ENCODE results near the gene SAPCD2.
"Not testable (repeated sequence)": the region's sequence is repeated elsewhere in the genome, so short reads cannot be mapped to it uniquely, and the experiment has no call there.

Gene SAPCD2, protein sequence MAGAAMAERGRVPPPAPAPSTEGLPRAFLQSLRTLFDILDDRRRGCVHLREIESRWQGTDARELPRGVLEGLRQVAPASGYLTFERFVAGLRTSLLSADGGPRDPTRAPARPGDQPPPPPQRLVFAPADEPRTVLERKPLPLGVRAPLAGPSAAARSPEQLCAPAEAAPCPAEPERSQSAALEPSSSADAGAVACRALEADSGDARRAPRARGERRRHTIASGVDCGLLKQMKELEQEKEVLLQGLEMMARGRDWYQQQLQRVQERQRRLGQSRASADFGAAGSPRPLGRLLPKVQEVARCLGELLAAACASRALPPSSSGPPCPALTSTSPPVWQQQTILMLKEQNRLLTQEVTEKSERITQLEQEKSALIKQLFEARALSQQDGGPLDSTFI

GRCh38 chr9:137070201-137070905 lies at the start of gene SAPCD2:
SAPCD2 (minus strand) TSS chr9:137070557; CDS start chr9:137070460, 97 bp downstream.
- peak; percentile 86 to 89 for DNase-seq

- not testable (repeated sequence) for DNase-seq
These were observed 47.8 kb upstream of the SAPCD2 start for GRCh38 chr9:137118092-137118603.

- no peak for DNase-seq
These were observed 46.9 kb upstream of the SAPCD2 start for GRCh38 chr9:137117269-137117731.

DNA sequence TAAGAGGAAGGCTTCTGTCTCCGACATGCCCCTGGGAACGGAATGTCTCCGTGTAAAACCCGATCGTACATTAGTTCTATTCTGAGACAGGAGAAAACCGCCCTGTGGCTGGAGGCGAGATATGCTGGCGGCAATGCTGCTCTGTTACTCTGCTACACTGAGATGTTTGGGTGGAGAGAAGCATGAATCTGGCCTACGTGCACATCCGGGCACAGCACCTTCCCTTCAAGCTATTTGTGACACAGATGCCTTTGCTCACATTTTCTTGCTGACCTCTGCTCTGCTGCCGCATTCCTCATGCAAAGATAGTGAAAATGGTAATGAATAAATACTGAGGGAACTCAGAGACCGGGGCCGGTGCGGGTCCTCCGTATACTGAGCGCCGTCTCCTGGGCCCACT lies 46.4 kb upstream of the SAPCD2 start:
- no peak for DNase-seq

DNA sequence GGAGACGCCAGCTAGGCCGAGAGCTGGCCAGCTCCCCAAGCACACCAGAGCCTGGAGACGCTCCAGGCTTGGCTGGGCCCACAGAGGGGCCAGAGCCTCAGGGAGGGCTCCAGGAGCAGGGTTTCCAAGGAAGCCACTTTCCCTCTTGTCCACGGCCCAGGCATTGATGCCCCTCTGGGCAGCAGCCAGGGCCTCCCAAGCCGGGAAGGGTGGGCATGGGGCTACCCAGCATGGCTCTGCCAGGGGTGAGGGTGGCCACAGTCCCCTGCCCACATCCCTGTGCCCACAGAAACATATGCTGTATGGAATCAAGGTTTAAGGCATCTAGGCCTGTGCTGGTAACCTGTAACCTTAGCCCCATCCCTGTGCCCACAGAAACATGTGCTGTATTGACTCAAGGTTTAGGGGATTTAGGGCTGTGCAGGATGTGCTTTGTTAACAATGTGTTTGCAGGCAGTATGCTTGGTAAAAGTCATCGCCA lies 45.7 kb upstream of the SAPCD2 start:
- DNase-seq = no peak

GRCh38 chr9:137115394-137116026 lies 45.2 kb upstream of the SAPCD2 start:
- no peak for DNase-seq

- peak; percentile 67 to 82 for DNase-seq
These were observed 44.4 kb upstream of the SAPCD2 start, which contains the start of gene DPP7 for GRCh38 chr9:137114613-137115393. DPP7 (minus strand) TSS chr9:137114733; CDS start chr9:137114713, 20 bp downstream.

DNA sequence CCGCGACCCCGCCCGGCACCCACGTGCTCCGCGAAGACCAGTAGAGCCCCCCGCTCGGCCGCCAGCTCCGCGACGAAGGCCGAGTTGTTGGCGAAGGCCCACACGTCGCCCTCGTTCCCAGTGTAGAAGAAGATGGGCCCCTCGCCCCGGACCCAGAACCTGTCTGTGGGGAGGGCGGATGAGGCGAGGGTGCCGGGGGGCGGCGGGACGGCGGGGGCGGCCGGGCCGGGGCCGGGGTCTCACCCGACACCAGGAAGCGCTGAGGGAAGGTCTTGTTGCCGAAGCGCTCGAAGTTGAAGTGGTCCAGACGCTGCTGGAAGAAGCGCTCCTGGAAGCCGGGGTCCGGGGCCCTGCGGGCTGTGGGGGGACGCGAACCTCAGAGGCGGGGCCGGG lies 43.9 kb upstream of the SAPCD2 start:
- DNase-seq = no peak

GRCh38 chr9:137113385-137114159 lies 43.2 kb upstream of the SAPCD2 start:
- no peak for DNase-seq

DNA sequence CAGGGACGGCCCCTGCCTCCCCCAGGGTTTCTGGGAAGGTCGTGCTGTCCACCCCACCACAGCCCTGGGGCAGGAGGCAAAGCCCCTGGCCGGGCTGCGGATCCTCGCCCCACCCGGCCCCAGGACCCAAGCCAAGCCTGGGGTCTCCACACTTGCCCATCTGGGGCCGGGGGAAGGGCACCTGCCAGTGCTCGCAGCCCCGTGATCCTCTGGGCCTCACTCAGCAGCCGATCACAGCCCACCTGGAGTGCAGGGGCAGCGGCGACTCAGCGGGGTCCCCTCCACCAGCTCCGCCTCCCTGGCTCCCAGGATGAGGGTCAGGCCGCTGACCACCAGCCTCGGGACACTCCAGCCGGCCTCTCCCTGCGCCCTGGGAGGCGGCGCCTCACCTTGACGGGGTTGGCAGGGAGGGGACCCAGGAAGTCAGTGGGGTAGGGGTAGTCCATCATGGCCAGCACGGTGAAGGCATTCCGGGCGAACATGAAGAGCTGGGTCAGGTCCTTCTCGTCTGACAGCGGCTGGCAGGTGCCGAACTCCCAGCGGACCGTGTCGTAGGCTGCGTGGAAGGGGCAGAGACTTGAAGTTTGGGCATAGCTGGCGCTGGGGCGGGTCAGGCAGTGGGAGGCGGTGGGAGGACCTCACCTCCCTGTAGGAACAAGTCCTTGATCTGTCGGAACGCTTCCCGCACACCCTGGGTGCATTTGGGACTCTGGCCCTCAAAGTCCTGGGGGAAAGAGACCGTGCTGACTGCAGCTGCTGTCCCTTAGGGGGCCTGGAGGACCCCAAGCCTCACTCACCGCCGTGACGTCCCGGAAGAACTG lies 42.4 kb upstream of the SAPCD2 start:
- no peak for DNase-seq

GRCh38 chr9:137111788-137112563 lies 41.6 kb upstream of the SAPCD2 start:
- DNase-seq = no peak

GRCh38 chr9:137110911-137111787 lies 40.8 kb upstream of the SAPCD2 start:
- DNase-seq = no peak

DNA sequence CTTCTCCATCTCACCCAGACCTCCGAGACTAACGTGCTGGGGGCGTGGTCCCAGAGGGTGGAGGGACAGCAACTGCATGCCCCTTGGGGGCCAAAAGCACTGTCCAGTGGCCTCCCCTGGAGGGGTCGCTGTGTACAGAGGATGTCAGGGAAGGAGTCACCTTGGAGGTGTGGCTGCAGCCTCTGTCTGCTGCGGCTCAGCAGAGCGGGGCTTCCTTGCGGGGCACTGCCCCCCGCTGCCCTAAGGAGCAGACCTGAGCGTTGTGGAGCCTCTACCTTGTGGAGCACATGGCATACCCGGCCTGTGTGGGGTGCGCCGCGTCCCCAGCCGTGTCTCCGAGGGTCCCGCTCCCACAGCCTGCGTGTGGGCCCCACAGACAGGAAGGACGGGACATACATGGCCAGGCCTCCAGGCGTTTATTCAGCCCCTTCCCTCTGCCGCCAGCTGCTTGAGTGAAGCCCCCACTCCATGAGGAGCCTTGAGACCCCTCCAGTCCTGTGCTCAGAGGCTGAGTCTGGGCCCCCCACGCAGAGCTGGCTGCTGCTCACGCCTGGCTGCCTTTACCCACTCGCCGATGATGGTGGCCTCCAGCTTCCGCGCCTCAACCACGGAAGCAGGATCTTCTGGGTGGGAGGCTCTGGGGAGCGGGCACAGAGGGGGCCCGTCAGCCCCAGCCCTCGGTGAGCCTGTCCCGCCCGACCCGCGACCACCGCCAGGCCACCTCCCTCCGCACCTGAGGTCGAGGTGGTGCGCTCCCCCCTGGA lies 40.0 kb upstream of the SAPCD2 start:
- DNase-seq = no peak

GRCh38 chr9:137109250-137110146 lies 39.1 kb upstream of the SAPCD2 start:
- no peak for DNase-seq

DNA sequence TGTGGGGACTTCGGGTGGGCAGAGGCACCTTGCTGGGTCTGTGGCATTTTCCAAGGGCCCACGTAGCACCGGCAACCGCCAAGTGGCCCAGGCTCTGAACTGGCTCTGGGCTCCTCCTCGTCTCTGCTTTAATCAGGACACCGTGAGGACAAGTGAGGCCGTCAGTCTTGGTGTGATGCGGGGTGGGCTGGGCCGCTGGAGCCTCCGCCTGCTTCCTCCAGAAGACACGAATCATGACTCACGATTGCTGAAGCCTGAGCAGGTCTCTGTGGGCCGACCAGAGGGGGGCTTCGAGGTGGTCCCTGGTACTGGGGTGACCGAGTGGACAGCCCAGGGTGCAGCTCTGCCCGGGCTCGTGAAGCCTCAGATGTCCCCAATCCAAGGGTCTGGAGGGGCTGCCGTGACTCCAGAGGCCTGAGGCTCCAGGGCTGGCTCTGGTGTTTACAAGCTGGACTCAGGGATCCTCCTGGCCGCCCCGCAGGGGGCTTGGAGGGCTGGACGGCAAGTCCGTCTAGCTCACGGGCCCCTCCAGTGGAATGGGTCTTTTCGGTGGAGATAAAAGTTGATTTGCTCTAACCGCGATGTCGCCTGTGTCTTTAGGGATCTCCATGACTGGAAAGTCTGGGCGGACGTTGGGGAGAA lies 38.4 kb upstream of the SAPCD2 start:
- no peak for DNase-seq

GRCh38 chr9:137107982-137108381 lies 37.6 kb upstream of the SAPCD2 start:
- DNase-seq = no peak

All from inflammatory macrophage treated with lipopolysaccharide for 1 hour (primary cell).